Loucy (cell line): ENCODE results near the gene WHRN.

Experiments
- CTCF ChIP-seq: fragments of 200-600 bp; sonication (generic); conservative IDR thresholded peaks from 2 replicates; pipeline ENCODE4 v1.5.1; 2014; ENCODE audit warnings: mild to moderate bottlenecking, antibody characterized with exemption, low read length
- EZH2phosphoT487 ChIP-seq: fragments of 200-600 bp; IDR thresholded peaks from 2 replicates; pipeline ENCODE4 v1.6.1; 2018; ENCODE audit warnings: antibody characterized with exemption, mild to moderate bottlenecking, moderate library complexity, borderline replicate concordance

GRCh38 chr9:114546851-114547250, 41.6 kb upstream of the WHRN start:
- TF ChIP-seq CTCF (no peak), EZH2phosphoT487 (no peak)
